H1 (cell line): Measurements from ENCODE around the gene TMEM35B. TPM values are rescaled to one million over a fixed set of nuclear protein-coding genes. Genes with fewer than 3 reads are reported as not detected.

ENCODE experiments used
- CTCF ChIA-PET: fragments of 300-600 bp; sonication (Branson Sonifier 250); formaldehyde crosslinking; loops from one replicate; lab custom pipeline; 2021; ENCODE audit not compliant: partially characterized antibody; lab: Charles Lee
- POLR2A ChIA-PET: fragments of 300-600 bp; sonication (Branson Sonifier 250); formaldehyde crosslinking; loops from one replicate; lab custom pipeline; 2021; ENCODE audit warnings: inconsistent platforms; ENCODE audit not compliant: partially characterized antibody; lab: Charles Lee
- DNase-seq, 2 experiments: peaks; one replicate each; pipeline versions ENCODE4 v3.0.0 to v3.0.0-alpha.2; 2010 to 2022; ENCODE audit warnings: low spot score in 2 of 2, low read depth in 1 of 2, mixed read lengths in 1 of 2
- FAIRE-seq: peaks from 2 replicates; lab custom pipeline; 2011; peaks lifted over from hg19 to GRCh38; lab: Jason Lieb, UNC
- H2AFZ ChIP-seq: 2 replicates; pipeline ENCODE4 v1.8.1; 2012; ENCODE audit warnings: low read length, inconsistent platforms
- H2AK5ac ChIP-seq: 2 replicates; pipeline ENCODE4 v1.6.1; 2013; ENCODE audit warnings: low read depth, low read length
- H2BK120ac ChIP-seq: replicated peaks from 2 replicates; pipeline ENCODE3; 2013; ENCODE audit warnings: low read depth, low read length, inconsistent platforms
- H2BK12ac ChIP-seq: 2 replicates; pipeline ENCODE4 v1.6.1; 2013; ENCODE audit warnings: low read depth, low read length
- H2BK15ac ChIP-seq: 2 replicates; pipeline ENCODE4 v1.6.1; 2013; ENCODE audit warnings: low read length
- H2BK20ac ChIP-seq: 2 replicates; pipeline ENCODE4 v1.6.1; 2013; ENCODE audit warnings: low read length
- H2BK5ac ChIP-seq: 2 replicates; pipeline ENCODE4 v1.6.1; 2013; ENCODE audit warnings: low read depth, low read length
- H3K14ac ChIP-seq: 2 replicates; pipeline ENCODE4 v1.6.1; 2013; ENCODE audit warnings: inconsistent platforms; ENCODE audit not compliant: insufficient read length
- H3K18ac ChIP-seq: 2 replicates; pipeline ENCODE4 v1.6.1; 2013; ENCODE audit warnings: low read length; ENCODE audit errors: extremely low read depth
- H3K23ac ChIP-seq: 2 replicates; pipeline ENCODE4 v1.6.1; 2013; ENCODE audit warnings: inconsistent platforms; ENCODE audit not compliant: insufficient read length
- H3K23me2 ChIP-seq: 2 replicates; pipeline ENCODE4 v1.6.1; 2013; ENCODE audit warnings: low read depth, low read length
- H3K27ac ChIP-seq: 2 replicates; pipeline ENCODE4 v1.6.1; 2011; ENCODE audit warnings: low read depth, low read length, inconsistent platforms
- H3K27me3 ChIP-seq, 4 experiments: replicated peaks in 1 of 4; 1 replicate in 1 of 4; 2 replicates in 3 of 4; pipeline versions ENCODE4 v1.6.1 to v1.8.1; 2011 to 2013; ENCODE audit warnings: low read length in 3 of 4, mild to moderate bottlenecking in 3 of 4, inconsistent platforms in 2 of 4, mixed read lengths in 2 of 4, moderate library complexity in 1 of 4; ENCODE audit not compliant: control insufficient read depth in 3 of 4, insufficient read depth in 3 of 4; ENCODE audit errors: extremely low read depth in 1 of 4
- H3K36me3 ChIP-seq, 4 experiments: 2 replicates each; pipeline versions ENCODE4 v1.6.1 to v1.8.1; 2011 to 2013; ENCODE audit warnings: mild to moderate bottlenecking in 4 of 4, low read length in 3 of 4, moderate library complexity in 2 of 4, control low read depth in 1 of 4, inconsistent platforms in 1 of 4; ENCODE audit not compliant: insufficient read depth in 4 of 4, control insufficient read depth in 2 of 4
- H3K4ac ChIP-seq: replicated peaks from 2 replicates; pipeline ENCODE3; 2013; ENCODE audit warnings: low read length, low read depth, mixed read lengths, inconsistent platforms; ENCODE audit not compliant: insufficient read length
- H3K4me1 ChIP-seq, 4 experiments: replicated peaks in 1 of 4; 1 replicate in 1 of 4; 2 replicates in 3 of 4; pipeline versions ENCODE4 v1.6.1 to v1.8.1; 2011 to 2013; ENCODE audit warnings: low read length in 3 of 4, inconsistent platforms in 2 of 4, mixed read lengths in 1 of 4; ENCODE audit not compliant: insufficient read depth in 4 of 4, control insufficient read depth in 3 of 4
- H3K4me2 ChIP-seq, 2 experiments: 2 replicates each; pipeline versions ENCODE4 v1.6.1 to v1.8.1; 2011 to 2013; ENCODE audit warnings: low read depth in 2 of 2, low read length in 2 of 2, control low read depth in 1 of 2, inconsistent platforms in 1 of 2, mild to moderate bottlenecking in 1 of 2; ENCODE audit not compliant: insufficient read depth in 1 of 2
- H3K4me3 ChIP-seq, 4 experiments: fragments of 200-600, 300-600 bp in 1 of 4; sonication (generic), shearing (Covaris generic), sonication (Bioruptor Twin) in 1 of 4; 2 replicates each; pipeline versions ENCODE4 v1.5.1 to v1.8.1; 2011 to 2016; ENCODE audit warnings: low read length in 4 of 4, low read depth in 3 of 4, control low read depth in 2 of 4, inconsistent platforms in 2 of 4, mild to moderate bottlenecking in 2 of 4, mixed read lengths in 1 of 4, moderate library complexity in 1 of 4; ENCODE audit not compliant: insufficient read depth in 2 of 4; ENCODE audit errors: extremely low read depth in 1 of 4
- H3K56ac ChIP-seq: replicated peaks from 2 replicates; pipeline ENCODE3; 2013; ENCODE audit warnings: low read depth, mild to moderate bottlenecking, mixed read lengths, low read length, inconsistent platforms; ENCODE audit not compliant: insufficient read length
- H3K79me1 ChIP-seq: 2 replicates; pipeline ENCODE4 v1.6.1; 2013; ENCODE audit warnings: low read depth, low read length, control low read depth
- H3K79me2 ChIP-seq, 2 experiments: 2 replicates each; pipeline versions ENCODE4 v1.6.1 to v1.8.1; 2012 to 2013; ENCODE audit warnings: low read length in 2 of 2, mild to moderate bottlenecking in 2 of 2, inconsistent platforms in 1 of 2; ENCODE audit not compliant: insufficient read depth in 2 of 2, control insufficient read depth in 1 of 2
- H3K9ac ChIP-seq, 4 experiments: replicated peaks in 1 of 4; 1 replicate in 1 of 4; 2 replicates in 3 of 4; pipeline versions ENCODE4 v1.6.1 to v1.8.1; 2011 to 2013; ENCODE audit warnings: low read depth in 3 of 4, low read length in 3 of 4, control low read depth in 2 of 4, mild to moderate bottlenecking in 2 of 4, moderate library complexity in 2 of 4, inconsistent platforms in 1 of 4; ENCODE audit errors: extremely low read depth in 1 of 4
- H3K9me3 ChIP-seq, 2 experiments: 2 replicates each; pipeline versions ENCODE4 v1.6.1 to v1.8.1; 2012 to 2013; ENCODE audit warnings: mild to moderate bottlenecking in 2 of 2, moderate library complexity in 2 of 2, control low read depth in 1 of 2, inconsistent platforms in 1 of 2, low read depth in 1 of 2, low read length in 1 of 2, mixed read lengths in 1 of 2; ENCODE audit not compliant: insufficient read depth in 2 of 2
- H4K20me1 ChIP-seq, 2 experiments: replicated peaks in 1 of 2; 2 replicates each; pipeline versions ENCODE3 to v1.8.1; 2011 to 2013; ENCODE audit warnings: inconsistent platforms in 2 of 2, low read length in 2 of 2, mild to moderate bottlenecking in 1 of 2; ENCODE audit not compliant: insufficient read depth in 2 of 2, control insufficient read depth in 1 of 2
- H4K5ac ChIP-seq: 2 replicates; pipeline ENCODE4 v1.6.1; 2013; ENCODE audit warnings: low read length, low read depth, mixed read lengths, inconsistent platforms; ENCODE audit not compliant: insufficient read length
- H4K8ac ChIP-seq: 2 replicates; pipeline ENCODE4 v1.8.0; 2013; ENCODE audit warnings: mild to moderate bottlenecking, moderate library complexity, low read length, inconsistent platforms; ENCODE audit not compliant: insufficient read depth; ENCODE audit errors: extremely low read depth
- H4K91ac ChIP-seq: replicated peaks from 2 replicates; pipeline ENCODE3; 2013; ENCODE audit warnings: low read length, mixed read lengths, inconsistent platforms; ENCODE audit not compliant: insufficient read length
- ATF2 ChIP-seq: IDR thresholded peaks from 2 replicates; pipeline ENCODE4 v1.6.1; 2012; ENCODE audit warnings: low read length, inconsistent platforms
- EGR1 ChIP-seq: IDR thresholded peaks from 2 replicates; pipeline ENCODE4 v1.6.1; 2011; ENCODE audit warnings: low read depth, low read length, borderline replicate concordance
- EZH2 ChIP-seq: fragments of 200-600 bp; sonication (generic); IDR thresholded peaks from 2 replicates; pipeline ENCODE4 v1.7.1; 2012; ENCODE audit warnings: low read depth, mild to moderate bottlenecking, moderate library complexity, low read length, inconsistent platforms; ENCODE audit not compliant: severe bottlenecking
- GABPA ChIP-seq: IDR thresholded peaks from 2 replicates; pipeline ENCODE4 v1.6.1; 2011; ENCODE audit warnings: mild to moderate bottlenecking, low read length, moderate library complexity, borderline replicate concordance; ENCODE audit not compliant: insufficient read depth
- NANOG ChIP-seq: IDR thresholded peaks from 2 replicates; pipeline ENCODE4 v1.6.1; 2011; ENCODE audit warnings: low read length, low read depth, mild to moderate bottlenecking, inconsistent platforms; ENCODE audit not compliant: insufficient read depth, poor library complexity, severe bottlenecking
- SIX5 ChIP-seq: IDR thresholded peaks from 2 replicates; pipeline ENCODE4 v1.6.1; 2011; ENCODE audit warnings: mild to moderate bottlenecking, low read depth, low read length
- SP4 ChIP-seq: IDR thresholded peaks from 2 replicates; pipeline ENCODE4 v1.6.1; 2012; ENCODE audit warnings: low read length, inconsistent platforms
- WGBS, 2 experiments: shearing (Covaris generic) in 1 of 2; methylation state at CpG; one replicate each; pipeline versions ENCODE4 v1.1.6 to v1.1.7; 2013 to 2015; ENCODE audit warnings: low lambda C conversion rate in 2 of 2, mixed read lengths in 2 of 2, inconsistent platforms in 1 of 2, low coverage in 1 of 2, missing lambda C conversion rate in 1 of 2; ENCODE audit not compliant: insufficient replicate concordance in 2 of 2, insufficient coverage in 1 of 2, insufficient read length in 1 of 2; ENCODE audit errors: extremely low coverage in 1 of 2, missing lambda C conversion rate in 1 of 2; 5-methylcytosine and 5-hydroxymethylcytosine counted together
- polyA plus RNA-seq, 7 experiments: library from polyadenylated mRNA; depleted of rRNA in 3 of 7; stranded (reverse) in 5 of 7; unstranded in 2 of 7; fragments of >200 nt in 5 of 7; fragments of 200-250 nt in 2 of 7; gene quantifications; 1 replicate in 5 of 7; 2 replicates in 1 of 7; 4 replicates in 1 of 7; pipeline versions ENCODE4 v1.2.1 to v1.2.3, GENCODE V29; 2011 to 2013; ENCODE audit warnings: missing spikeins in 2 of 7, mixed read lengths in 2 of 7
- total RNA-seq: library from RNA; stranded (reverse); fragmentation: NEBNext Ultra II Directional; extraction: Animal tissue kit (Norgen Biotek cat#: 25700); gene quantifications from 2 replicates; pipeline ENCODE4 v1.2.1, GENCODE V29; 2021
- TF ChIP-seq, protein P1 (sequence below): IDR thresholded peaks from 2 replicates; pipeline ENCODE4 v1.6.1; 2011; ENCODE audit warnings: low read depth, mild to moderate bottlenecking, low read length; ENCODE audit not compliant: insufficient read depth

The TMEM35B gene
- total and polyA plus RNA-seq, 2 of the 8 experiments (the other 6 are each of a cell fraction or from before 2014, with no cell fraction given), result 10.2 to 31.1 TPM

- no peaks in the 10 kb centered on the region for H3K79me2 ChIP-seq
- ChIA-PET CTCF (no interaction called here), POLR2A (no interaction called here)
- H2BK120ac ChIP-seq, result no peak overlapping the region
- no peaks in the 10 kb centered on the region for H3K36me3 ChIP-seq
- H2BK15ac ChIP-seq, result no peak overlapping the region
- no peak overlapping the region for H3K4me2 ChIP-seq
- H4K5ac ChIP-seq, result no peak overlapping the region
- no peak overlapping the region for H3K27ac ChIP-seq
- TF ChIP-seq EGR1, result no peak
- no peak for TF ChIP-seq SIX5
- no peak for TF ChIP-seq SP4
- TF ChIP-seq, protein P1, sequence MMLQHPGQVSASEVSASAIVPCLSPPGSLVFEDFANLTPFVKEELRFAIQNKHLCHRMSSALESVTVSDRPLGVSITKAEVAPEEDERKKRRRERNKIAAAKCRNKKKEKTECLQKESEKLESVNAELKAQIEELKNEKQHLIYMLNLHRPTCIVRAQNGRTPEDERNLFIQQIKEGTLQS, result no peak
- no peak for TF ChIP-seq GABPA
- no peak for TF ChIP-seq ATF2
- no peak for TF ChIP-seq NANOG
- no peak for TF ChIP-seq EZH2
- FAIRE-seq (no peak), DNase-seq (no peak)
- H2BK5ac ChIP-seq, result no peak overlapping the region
- H3K56ac ChIP-seq, result no peak overlapping the region
- no peak overlapping the region for H3K9ac ChIP-seq
- no peaks in the 10 kb centered on the region for H3K79me1 ChIP-seq
- H3K4me1 ChIP-seq, result no peaks in the 10 kb centered on the region
- no peak overlapping the region for H2BK12ac ChIP-seq
- no peak overlapping the region for H3K14ac ChIP-seq
- H2AK5ac ChIP-seq, result no peak overlapping the region
- no peak overlapping the region for H3K23ac ChIP-seq
- no peak overlapping the region for H2BK20ac ChIP-seq
- no peaks in the 10 kb centered on the region for H3K27me3 ChIP-seq
- H4K8ac ChIP-seq, result no peak overlapping the region
- H4K91ac ChIP-seq, result no peak overlapping the region
- H3K9me3 ChIP-seq, result peaks cover 2 to 8% of the 10 kb centered on the region in 2 experiments; a peak in 2 of 4 replicates
- no peak overlapping the region for H3K18ac ChIP-seq
- H3K23me2 ChIP-seq, result no peaks in the 10 kb centered on the region
- H3K4me3 ChIP-seq, result no peak overlapping the region
- no peaks in the 10 kb centered on the region for H4K20me1 ChIP-seq
- H2AFZ ChIP-seq, result no peak overlapping the region
- no peak overlapping the region for H3K4ac ChIP-seq
- WGBS, 2 experiments, result 83% methylated on average over 2 of the region's 2 CpGs; no CpG with 5 or more reads in 1 of the 2 experiments
Measured at GRCh38 chr1:34965597-34965996, 19.6 kb downstream of the TMEM35B start.
